Ovary (tissue), 3 donors: ENCODE measurements around the gene ZNF528.

Experiments used
- CTCF ChIP-seq, 3 donors: fragments of 450-650 bp in 2 of 3; fragments of 200-600 bp in 1 of 3; IDR thresholded peaks; one replicate each; pipeline versions ENCODE4 v1.5.1 to v1.8.0; 2016 to 2022; ENCODE audit warnings: antibody characterized with exemption in 3 of 3, mild to moderate bottlenecking in 1 of 3
- EP300 ChIP-seq: sonication (generic); formaldehyde crosslinking; IDR thresholded peaks from one replicate; pipeline ENCODE4 v1.6.1; 2017; ENCODE audit warnings: antibody characterized with exemption
- POLR2A ChIP-seq: fragments of 450-650 bp; IDR thresholded peaks from one replicate; pipeline ENCODE4 v1.6.1; 2017; ENCODE audit warnings: antibody characterized with exemption, mild to moderate bottlenecking, moderate library complexity
- donor health status: DM: no; HTN: no; CAD: no.

GRCh38 chr19:52351512-52351911, 46.1 kb upstream of the ZNF528 start:
- no peak for TF ChIP-seq CTCF (IDR thresholded peaks at IDR 0.05)
- no peak for TF ChIP-seq POLR2A
- TF ChIP-seq EP300, result no peak
